Stimulated activated CD8-positive, alpha-beta memory T cell treated with anti-CD3 and anti-CD28 coated beads, Interleukin-15, amount 100 ng/mL, for 4 hours (primary cell): Measurements from ENCODE around the gene KANSL1.

Experiments used
- DNase-seq, 2 donors: peaks; one replicate each; pipeline ENCODE4 v3.0.0-alpha.2; 2020; ENCODE audit warnings: low read depth in 2 of 2

Gene KANSL1

GRCh38 chr17:46141645-46142044 lies 51.6 kb downstream of the KANSL1 start:
- no peak for DNase-seq

DNA sequence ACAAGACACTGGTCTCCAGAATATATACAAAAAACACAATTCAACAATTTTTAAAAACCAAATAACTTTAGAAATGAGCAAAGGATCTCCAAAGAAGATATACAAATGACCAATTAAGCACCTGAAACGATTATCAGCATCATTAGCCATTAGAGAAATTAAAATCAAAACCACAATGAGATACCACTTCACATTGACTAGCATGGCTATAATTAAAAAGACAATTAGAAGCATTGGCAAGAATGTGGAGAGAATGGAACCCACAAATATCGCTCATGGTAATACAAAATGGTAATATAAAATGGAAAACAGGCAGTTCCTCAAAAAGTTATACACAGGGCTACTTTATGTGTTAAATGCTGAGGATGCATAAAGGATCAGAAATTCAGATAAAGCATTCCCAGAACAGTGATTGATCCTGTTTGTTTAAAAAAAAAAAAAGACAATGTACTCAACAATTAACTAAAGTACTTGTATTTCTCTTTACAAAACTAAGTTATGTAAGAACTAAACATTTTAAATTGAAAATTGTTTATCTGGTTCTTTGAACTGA lies 52.5 kb downstream of the KANSL1 start:
- no peak for DNase-seq

GRCh38 chr17:46139432-46140210 lies 53.6 kb downstream of the KANSL1 start:
- DNase-seq = no peak

DNA sequence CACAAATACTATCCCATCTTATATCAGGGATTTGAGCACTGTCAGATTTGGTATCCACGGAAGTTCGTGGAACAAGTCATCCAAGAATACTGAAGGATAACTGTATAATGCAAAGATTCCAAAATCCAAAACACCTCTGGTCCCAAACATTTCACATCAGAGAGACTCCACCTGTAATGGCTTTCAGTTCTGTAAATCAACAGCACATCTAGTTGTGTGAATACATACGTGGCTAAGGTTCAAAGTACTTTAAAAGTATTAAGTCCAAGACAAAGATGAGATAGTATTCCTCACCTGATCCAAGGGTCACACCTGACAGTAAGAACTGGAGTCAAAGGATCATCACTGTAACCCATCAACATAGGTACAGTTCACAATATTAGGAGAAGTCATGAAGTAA lies 54.8 kb downstream of the KANSL1 start:
- DNase-seq = no peak

DNA sequence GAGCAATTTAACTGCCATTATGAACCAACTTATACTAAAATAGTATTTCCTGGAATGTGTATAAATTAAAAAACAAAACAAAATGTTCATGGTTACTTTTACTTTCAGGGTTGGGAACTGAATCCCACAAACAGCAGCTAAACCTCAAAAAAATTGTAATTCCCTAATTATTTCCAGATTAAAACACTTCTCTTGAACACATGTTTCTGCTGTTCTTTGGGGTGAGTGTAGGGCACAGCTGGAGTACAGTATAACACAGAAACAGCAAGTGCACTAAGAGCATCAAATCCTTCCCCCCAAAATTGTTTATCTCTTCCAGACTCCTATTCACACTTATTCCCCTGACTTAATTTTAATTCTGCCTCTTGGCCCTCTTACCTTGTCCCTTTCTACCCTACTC lies 56.4 kb downstream of the KANSL1 start:
- no peak for DNase-seq

GRCh38 chr17:46135879-46136563 lies 57.2 kb downstream of the KANSL1 start:
- DNase-seq = no peak

DNA sequence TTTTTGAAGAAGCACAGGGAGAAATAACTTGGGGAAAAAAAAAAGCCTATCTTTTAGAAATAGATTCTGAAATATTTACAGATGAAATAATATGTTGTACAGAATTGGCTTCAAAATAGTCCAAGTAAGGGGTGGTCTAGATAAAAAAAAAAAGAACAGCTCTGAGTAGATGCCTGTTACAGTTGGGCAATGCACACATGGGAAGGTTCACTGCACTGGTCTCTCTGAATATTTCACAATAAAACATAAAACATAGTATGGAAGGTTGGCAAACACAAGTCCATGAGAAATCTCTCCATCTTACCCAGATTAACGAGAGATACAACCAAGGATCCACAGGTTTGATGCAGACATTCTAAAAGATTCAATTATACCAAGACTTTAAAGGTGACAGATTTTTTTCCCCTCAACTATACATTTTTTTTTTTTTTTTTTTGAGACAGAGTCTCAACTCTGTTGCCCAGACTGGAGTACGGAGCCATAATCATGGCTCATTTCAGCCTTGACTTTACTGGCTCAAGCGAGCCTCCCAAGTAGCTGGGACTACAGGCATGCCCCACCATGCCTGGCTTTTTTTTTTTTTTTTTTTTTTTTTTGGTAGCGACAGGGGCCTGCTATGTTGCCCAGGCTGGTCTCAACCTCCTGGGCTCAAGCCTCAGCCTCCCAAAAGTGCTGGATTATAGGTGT lies 58.0 kb downstream of the KANSL1 start:
- DNase-seq = no peak

- DNase-seq = no peak
These were observed 63.9 kb downstream of the KANSL1 start for GRCh38 chr17:46129302-46129701.

- DNase-seq = no peak
These were observed 64.8 kb downstream of the KANSL1 start for GRCh38 chr17:46128453-46128852.

- DNase-seq = no peak
These were observed 65.7 kb downstream of the KANSL1 start for GRCh38 chr17:46127524-46127923.

DNA sequence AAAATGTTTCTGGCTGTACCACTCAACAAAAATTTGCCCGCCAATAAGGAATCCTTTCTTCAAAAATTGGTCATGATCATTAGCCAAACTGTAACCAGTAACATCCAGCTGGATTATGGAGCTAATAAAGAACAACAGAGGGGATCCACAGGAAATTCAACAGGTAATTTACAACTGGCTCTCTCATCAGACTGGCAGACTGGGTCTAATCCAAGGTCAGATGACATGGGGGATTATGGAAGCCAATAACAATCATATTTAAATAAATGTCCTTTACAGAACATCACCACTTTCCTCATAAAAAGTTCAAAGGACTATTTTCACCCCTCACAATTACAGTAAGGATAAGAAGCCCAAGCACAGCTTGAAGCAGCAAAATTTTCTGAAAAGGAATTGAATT lies 66.4 kb downstream of the KANSL1 start:
- no peak for DNase-seq

DNA sequence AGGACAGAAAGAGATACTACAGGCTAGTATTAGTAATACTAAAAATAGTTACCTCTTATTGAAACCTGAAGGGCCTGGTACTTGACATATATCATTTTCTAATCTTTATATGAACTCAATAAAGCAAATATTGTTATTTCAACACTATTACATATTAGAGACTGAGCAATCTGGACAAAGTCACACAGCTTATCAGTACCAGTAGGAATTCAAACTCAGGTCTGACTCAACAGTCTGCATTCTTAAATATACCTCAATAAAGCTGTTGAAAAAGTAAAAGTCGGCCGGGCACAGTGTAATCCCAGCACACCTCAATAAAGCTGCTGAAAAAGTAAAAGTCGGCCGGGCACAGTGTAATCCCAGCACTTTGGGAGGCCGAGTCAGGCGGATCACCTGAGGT lies 67.4 kb downstream of the KANSL1 start:
- no peak for DNase-seq

- no peak for DNase-seq
These were observed 68.3 kb downstream of the KANSL1 start for GRCh38 chr17:46124695-46125592.

DNA sequence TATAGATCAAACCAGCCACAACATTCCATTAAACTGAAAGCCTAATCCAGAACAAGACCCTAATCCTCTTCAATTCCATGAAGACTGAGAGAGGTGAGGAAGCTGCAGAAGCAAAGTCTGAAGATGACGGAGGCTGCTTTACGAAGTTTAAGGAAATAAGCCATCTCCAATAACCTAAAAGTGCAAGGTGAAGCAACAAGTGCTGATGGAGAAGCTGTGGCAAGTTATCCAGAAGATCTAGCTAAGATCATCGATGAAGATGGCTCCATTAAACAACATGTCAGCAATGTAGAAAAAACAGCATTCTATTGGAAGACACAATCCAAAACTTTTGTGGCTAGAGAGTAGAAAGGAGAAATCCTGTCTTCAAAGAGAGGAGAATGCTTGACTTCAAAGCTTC lies 69.6 kb downstream of the KANSL1 start:
- no peak for DNase-seq

- DNase-seq = no peak
These were observed 70.8 kb downstream of the KANSL1 start for GRCh38 chr17:46122486-46122871.

DNA sequence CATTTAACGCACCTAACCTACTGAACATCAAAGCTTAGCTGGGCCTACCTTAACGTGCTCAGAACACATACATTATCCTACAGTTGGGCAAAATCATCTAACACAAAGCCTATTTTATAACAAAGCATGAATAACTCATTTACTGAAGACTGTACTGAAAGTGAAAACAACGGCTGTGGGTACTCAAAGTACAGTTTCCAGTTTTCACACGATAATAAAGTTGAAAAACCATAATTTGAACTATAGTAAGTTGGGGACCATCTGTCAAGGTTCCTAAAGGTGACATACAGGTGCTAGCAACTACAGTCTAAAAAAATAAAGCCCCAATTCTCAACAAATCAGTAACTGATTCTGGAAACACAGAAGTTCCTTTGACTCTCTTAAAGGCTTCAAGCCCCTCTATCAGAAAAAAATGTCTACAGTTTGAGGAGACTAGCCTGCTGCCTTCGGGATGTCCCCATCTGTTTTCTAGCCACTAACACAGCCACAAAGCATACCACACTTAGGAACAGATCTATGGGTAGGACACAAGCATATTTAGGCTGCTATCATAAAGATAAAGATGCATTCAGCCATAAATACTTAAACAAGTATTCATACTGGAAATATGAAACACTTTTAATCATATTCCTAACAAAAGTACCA lies 71.3 kb downstream of the KANSL1 start:
- no peak for DNase-seq

DNA sequence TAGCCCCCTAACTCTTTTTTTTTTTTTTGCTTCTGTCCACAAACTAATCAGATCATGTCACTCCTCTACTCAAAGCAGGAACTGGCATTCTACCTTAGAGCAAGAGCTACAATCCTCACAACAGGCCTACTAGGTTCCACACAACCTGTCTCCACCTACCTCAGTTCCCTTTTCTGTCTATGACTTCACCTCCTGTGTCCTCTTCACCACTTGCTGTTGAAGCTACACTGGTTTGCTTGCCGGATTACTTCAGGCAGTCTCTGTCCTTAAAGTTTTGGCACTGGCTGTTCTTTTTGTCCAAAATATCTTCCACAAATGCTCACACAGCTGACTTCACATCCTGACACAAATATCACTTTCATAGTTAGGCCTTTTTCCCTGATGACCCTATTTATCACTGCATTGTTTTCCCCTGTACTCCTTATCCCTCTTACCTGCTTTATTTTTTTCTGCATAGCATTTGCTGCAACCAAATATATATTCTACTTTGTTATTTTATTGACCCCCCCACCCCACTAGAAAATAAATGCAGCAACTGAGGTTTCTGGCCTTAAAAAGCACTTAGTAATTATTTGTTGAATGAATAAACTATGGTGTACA lies 72.0 kb downstream of the KANSL1 start:
- DNase-seq = no peak

- DNase-seq = no peak
These were observed 72.7 kb downstream of the KANSL1 start for GRCh38 chr17:46120537-46120936.

GRCh38 chr17:46120078-46120477 lies 73.2 kb downstream of the KANSL1 start:
- DNase-seq = no peak

DNA sequence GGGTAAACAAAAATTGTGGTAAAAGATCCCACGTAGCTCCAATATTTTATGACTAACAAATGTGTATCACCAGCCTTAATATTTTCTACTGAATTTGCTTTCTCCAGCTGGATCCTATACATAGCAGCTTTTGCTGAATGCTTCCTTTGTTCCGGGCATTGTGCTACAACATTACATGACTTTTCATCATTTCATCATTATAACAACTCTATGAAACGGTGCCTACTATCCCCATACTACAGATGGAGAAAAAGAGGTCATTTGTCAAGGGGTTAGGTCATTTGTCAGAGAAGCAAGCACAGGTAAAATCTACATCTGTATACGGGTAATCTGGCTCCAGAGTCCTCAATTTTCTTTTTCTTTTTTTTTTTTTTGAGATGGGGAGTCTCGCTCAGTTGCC lies 74.3 kb downstream of the KANSL1 start:
- DNase-seq = no peak
